IPS-11a (cell line): Measurements from ENCODE around the gene PACRGL.
"Not testable (repeated sequence)": the region's sequence is repeated elsewhere in the genome, so short reads cannot be mapped to it uniquely, and the experiment has no call there.

Experiments used
- H3K4me3 ChIP-seq: one replicate; pipeline ENCODE4 v1.5.1; 2013; ENCODE audit warnings: low read depth, low read length, control low read depth

The PACRGL gene

GRCh38 chr4:20723019-20723418 is 22.8 kb downstream of the PACRGL start:
- H3K4me3 ChIP-seq: no peak overlapping the region

GRCh38 chr4:20723463-20723862 is 23.2 kb downstream of the PACRGL start:
- H3K4me3 ChIP-seq: no peak overlapping the region

- no peak overlapping the region for H3K4me3 ChIP-seq
Measured at GRCh38 chr4:20724915-20725314, 24.7 kb downstream of the PACRGL start.

- H3K4me3 ChIP-seq: no peak overlapping the region
Measured at GRCh38 chr4:20735931-20736330, 35.7 kb downstream of the PACRGL start.

GRCh38 chr4:20746000-20746399 is 45.7 kb downstream of the PACRGL start:
- not testable (repeated sequence) for H3K4me3 ChIP-seq

GRCh38 chr4:20752641-20753040 is 52.4 kb downstream of the PACRGL start:
- no peak overlapping the region for H3K4me3 ChIP-seq

GRCh38 chr4:20754036-20754435 is 53.8 kb downstream of the PACRGL start:
- no peak overlapping the region for H3K4me3 ChIP-seq

GRCh38 chr4:20760053-20760452 is 59.8 kb downstream of the PACRGL start:
- H3K4me3 ChIP-seq: no peak overlapping the region

GRCh38 chr4:20761382-20761781 is 61.1 kb downstream of the PACRGL start:
- H3K4me3 ChIP-seq: no peak overlapping the region

GRCh38 chr4:20761826-20762225 is 61.6 kb downstream of the PACRGL start:
- no peak overlapping the region for H3K4me3 ChIP-seq

- H3K4me3 ChIP-seq: no peak overlapping the region
Measured at GRCh38 chr4:20764366-20764992, 64.2 kb downstream of the PACRGL start.

- no peak overlapping the region for H3K4me3 ChIP-seq
Measured at GRCh38 chr4:20773144-20773997, 73.1 kb downstream of the PACRGL start.

GRCh38 chr4:20778896-20779295 is 78.6 kb downstream of the PACRGL start:
- H3K4me3 ChIP-seq: no peak overlapping the region

GRCh38 chr4:20783134-20783533 is 82.9 kb downstream of the PACRGL start:
- not testable (repeated sequence) for H3K4me3 ChIP-seq

GRCh38 chr4:20787940-20788665 is 87.8 kb downstream of the PACRGL start:
- no peak overlapping the region for H3K4me3 ChIP-seq
